Vagina (tissue), 2 donors: ENCODE results near the gene FANCE. TPM values are rescaled to one million over a fixed set of nuclear protein-coding genes. Genes with fewer than 3 reads are reported as not detected.

Source experiments
- DNase-seq, 2 donors: peaks; one replicate each; pipeline ENCODE4 v3.0.0-alpha.2; 2017; ENCODE audit errors: extremely low spot score in 2 of 2
- H3K27ac ChIP-seq: fragments of 200-600 bp; sonication (generic); one replicate; pipeline ENCODE4 v1.5.1; 2019
- H3K27me3 ChIP-seq: fragments of 200-600 bp; sonication (generic); one replicate; pipeline ENCODE4 v1.5.1; 2019
- H3K36me3 ChIP-seq, 2 donors: fragments of 200-600 bp; sonication (generic); one replicate each; pipeline ENCODE4 v1.5.1; 2017 to 2019
- H3K4me1 ChIP-seq: fragments of 200-600 bp; sonication (generic); one replicate; pipeline ENCODE4 v1.5.1; 2019
- H3K4me3 ChIP-seq, 2 donors: fragments of 200-600 bp; sonication (generic); 1 replicate in 1 of 2; 2 replicates in 1 of 2; pipeline ENCODE4 v1.5.1; 2016 to 2019
- H3K9me3 ChIP-seq: fragments of 200-600 bp; sonication (generic); one replicate; pipeline ENCODE4 v1.5.1; 2019
- POLR2A ChIP-seq, 2 donors: fragments of 450-650 bp; IDR thresholded peaks; one replicate each; pipeline ENCODE4 v1.6.1; 2017; ENCODE audit warnings: antibody characterized with exemption in 2 of 2, mild to moderate bottlenecking in 2 of 2, moderate library complexity in 2 of 2
- POLR2AphosphoS5 ChIP-seq, 2 donors: sonication (generic); formaldehyde crosslinking; IDR thresholded peaks; one replicate each; pipeline ENCODE4 v1.9.0; 2017; ENCODE audit warnings: antibody characterized with exemption in 2 of 2, mild to moderate bottlenecking in 2 of 2, low read depth in 1 of 2; ENCODE audit not compliant: insufficient read depth in 1 of 2
- intact Hi-C: fragments of 100-400 bp; cut with DNase I; formaldehyde crosslinking; loops from one replicate; pipeline ENCODE4 v1.15.1; 2023
- total RNA-seq: library from RNA; depleted of rRNA; stranded (reverse); fragments of >200 nt; gene quantifications from one replicate; pipeline ENCODE4 v1.2.3, GENCODE V29; 2016
- TF ChIP-seq, protein P1 (sequence below), 3 experiments: fragments of 450-650 bp in 2 of 3; fragments of 200-600 bp in 1 of 3; sonication (generic) in 1 of 3; IDR thresholded peaks; one replicate each; pipeline ENCODE4 v1.5.1; 2017 to 2019; ENCODE audit warnings: antibody characterized with exemption in 3 of 3, mild to moderate bottlenecking in 2 of 3, moderate library complexity in 2 of 3

Gene FANCE
- total RNA-seq, 1 donor from 2014 or later = 10.1 TPM

DNA sequence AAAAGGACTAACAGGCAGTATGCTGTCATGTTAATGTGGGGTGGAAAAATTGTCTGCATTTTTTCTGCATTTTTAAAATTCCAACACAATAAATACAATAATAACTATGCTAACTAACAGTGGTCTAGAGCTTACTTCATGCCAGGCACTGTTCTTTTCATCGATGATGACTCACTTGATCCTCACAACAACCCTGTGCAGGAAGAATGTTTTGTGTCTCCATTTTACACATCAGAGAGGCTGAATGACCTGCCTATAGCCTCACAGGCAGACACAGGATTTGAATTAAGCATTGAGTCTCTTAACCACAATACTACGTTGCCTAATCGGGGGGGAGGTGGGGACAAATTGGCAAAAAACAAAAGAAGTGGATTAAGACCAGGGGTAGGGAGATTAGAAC lies 26.9 kb upstream of the FANCE start:
- H3K27me3 ChIP-seq = no peaks in the 10 kb centered on the region
- H3K36me3 ChIP-seq = peaks cover 0 to 45% of the 10 kb centered on the region in 2 donors
- TF ChIP-seq, protein P1, sequence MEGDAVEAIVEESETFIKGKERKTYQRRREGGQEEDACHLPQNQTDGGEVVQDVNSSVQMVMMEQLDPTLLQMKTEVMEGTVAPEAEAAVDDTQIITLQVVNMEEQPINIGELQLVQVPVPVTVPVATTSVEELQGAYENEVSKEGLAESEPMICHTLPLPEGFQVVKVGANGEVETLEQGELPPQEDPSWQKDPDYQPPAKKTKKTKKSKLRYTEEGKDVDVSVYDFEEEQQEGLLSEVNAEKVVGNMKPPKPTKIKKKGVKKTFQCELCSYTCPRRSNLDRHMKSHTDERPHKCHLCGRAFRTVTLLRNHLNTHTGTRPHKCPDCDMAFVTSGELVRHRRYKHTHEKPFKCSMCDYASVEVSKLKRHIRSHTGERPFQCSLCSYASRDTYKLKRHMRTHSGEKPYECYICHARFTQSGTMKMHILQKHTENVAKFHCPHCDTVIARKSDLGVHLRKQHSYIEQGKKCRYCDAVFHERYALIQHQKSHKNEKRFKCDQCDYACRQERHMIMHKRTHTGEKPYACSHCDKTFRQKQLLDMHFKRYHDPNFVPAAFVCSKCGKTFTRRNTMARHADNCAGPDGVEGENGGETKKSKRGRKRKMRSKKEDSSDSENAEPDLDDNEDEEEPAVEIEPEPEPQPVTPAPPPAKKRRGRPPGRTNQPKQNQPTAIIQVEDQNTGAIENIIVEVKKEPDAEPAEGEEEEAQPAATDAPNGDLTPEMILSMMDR (IDR thresholded peaks at IDR 0.05) = no peak
- no peak overlapping the region for H3K27ac ChIP-seq
- intact Hi-C loops = no loop called here
- H3K4me1 ChIP-seq = no peaks in the 10 kb centered on the region
- DNase-seq = no peak
- H3K4me3 ChIP-seq = no peak overlapping the region
- no peaks in the 10 kb centered on the region for H3K9me3 ChIP-seq

DNA sequence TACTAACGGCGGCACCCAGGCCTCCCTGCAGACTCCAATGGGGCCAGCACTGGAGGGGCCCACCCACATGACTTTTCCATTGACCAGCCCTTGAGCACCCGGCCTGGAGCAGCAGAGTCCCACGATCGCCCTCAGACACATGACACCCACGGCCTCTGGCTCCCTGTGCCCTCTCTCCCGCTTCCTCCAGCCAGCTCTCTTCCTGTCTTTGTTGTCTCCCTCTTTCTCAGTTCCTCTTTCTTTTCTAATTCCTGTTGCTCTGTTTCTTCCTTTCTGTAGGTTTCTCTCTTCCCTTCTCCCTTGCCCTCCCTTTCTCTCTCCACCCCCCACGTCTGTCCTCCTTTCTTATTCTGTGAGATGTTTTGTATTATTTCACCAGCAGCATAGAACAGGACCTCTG lies 26.1 kb upstream of the FANCE start:
- no peak overlapping the region for H3K27ac ChIP-seq
- H3K36me3 ChIP-seq = peaks cover 0 to 45% of the 10 kb centered on the region in 2 donors
- no peaks in the 10 kb centered on the region for H3K27me3 ChIP-seq
- no peak overlapping the region for H3K4me3 ChIP-seq
- DNase-seq = no peak
- intact Hi-C loops = no loop called here
- TF ChIP-seq, protein P1 (IDR thresholded peaks at IDR 0.05) = no peak
- TF ChIP-seq POLR2A (IDR thresholded peaks at IDR 0.05) = no peak
- TF ChIP-seq POLR2AphosphoS5 (IDR thresholded peaks at IDR 0.05; ENCODE audit: insufficient read depth in 1 of 2, low read depth in 1 of 2) = no peak
- no peaks in the 10 kb centered on the region for H3K4me1 ChIP-seq
- H3K9me3 ChIP-seq = no peaks in the 10 kb centered on the region

DNA sequence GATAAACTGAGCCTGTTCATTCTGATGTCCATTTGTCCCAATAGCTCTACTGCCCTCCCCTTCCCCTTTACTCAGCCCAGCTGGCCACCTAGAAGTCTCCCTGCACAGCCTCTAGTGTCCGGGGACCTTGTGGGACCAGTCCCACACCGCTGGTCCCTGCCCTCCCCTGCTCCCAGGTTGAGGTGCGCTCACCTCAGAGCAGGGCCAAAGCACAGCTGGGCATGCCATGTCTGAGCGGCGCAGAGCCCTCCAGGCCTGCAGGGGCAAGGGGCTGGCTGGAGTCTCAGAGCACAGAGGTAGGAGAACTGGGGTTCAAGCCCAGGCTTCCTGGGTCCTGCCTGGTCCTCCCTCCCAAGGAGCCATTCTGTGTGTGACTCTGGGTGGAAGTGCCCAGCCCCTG lies 24.7 kb upstream of the FANCE start:
- H3K36me3 ChIP-seq = peaks cover 0 to 34% of the 10 kb centered on the region in 2 donors
- no peaks in the 10 kb centered on the region for H3K4me1 ChIP-seq
- H3K4me3 ChIP-seq = no peak overlapping the region
- no peaks in the 10 kb centered on the region for H3K9me3 ChIP-seq
- H3K27me3 ChIP-seq = no peaks in the 10 kb centered on the region
- no peak overlapping the region for H3K27ac ChIP-seq
- DNase-seq = no peak
- TF ChIP-seq, protein P1 (IDR thresholded peaks at IDR 0.05) = no peak
- TF ChIP-seq POLR2AphosphoS5 (IDR thresholded peaks at IDR 0.05; ENCODE audit: insufficient read depth in 1 of 2, low read depth in 1 of 2) = no peak
- no peak for TF ChIP-seq POLR2A (IDR thresholded peaks at IDR 0.05)
- intact Hi-C loops = no loop called here

DNA sequence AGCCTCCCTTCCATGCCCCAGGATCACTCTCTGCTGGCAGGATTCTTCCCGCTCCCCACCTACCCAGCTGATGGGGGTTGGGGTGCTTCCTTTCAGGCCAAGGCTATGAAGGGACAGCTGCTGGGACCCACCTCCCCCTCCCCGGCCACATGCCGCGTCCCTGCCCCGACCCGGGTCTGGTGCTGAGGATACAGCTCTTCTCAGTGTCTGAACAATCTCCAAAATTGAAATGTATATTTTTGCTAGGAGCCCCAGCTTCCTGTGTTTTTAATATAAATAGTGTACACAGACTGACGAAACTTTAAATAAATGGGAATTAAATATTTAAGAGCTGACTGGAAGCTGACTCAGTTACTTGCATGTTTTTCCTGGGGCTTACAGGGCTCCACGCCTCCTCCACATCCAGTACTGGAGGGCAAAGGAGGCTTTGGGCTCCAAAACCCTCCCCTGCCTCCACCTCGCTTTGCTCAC lies 24.3 kb upstream of the FANCE start:
- H3K4me1 ChIP-seq = no peaks in the 10 kb centered on the region
- no peak overlapping the region for H3K27ac ChIP-seq
- H3K9me3 ChIP-seq = no peaks in the 10 kb centered on the region
- intact Hi-C loops = no loop called here
- TF ChIP-seq POLR2A (IDR thresholded peaks at IDR 0.05) (no peak), POLR2AphosphoS5 (IDR thresholded peaks at IDR 0.05; ENCODE audit: insufficient read depth in 1 of 2, low read depth in 1 of 2) (no peak)
- TF ChIP-seq, protein P1 (IDR thresholded peaks at IDR 0.05) = no peak
- no peak overlapping the region for H3K4me3 ChIP-seq
- peaks cover 0 to 34% of the 10 kb centered on the region in 2 donors for H3K36me3 ChIP-seq
- no peaks in the 10 kb centered on the region for H3K27me3 ChIP-seq
- no peak for DNase-seq

DNA sequence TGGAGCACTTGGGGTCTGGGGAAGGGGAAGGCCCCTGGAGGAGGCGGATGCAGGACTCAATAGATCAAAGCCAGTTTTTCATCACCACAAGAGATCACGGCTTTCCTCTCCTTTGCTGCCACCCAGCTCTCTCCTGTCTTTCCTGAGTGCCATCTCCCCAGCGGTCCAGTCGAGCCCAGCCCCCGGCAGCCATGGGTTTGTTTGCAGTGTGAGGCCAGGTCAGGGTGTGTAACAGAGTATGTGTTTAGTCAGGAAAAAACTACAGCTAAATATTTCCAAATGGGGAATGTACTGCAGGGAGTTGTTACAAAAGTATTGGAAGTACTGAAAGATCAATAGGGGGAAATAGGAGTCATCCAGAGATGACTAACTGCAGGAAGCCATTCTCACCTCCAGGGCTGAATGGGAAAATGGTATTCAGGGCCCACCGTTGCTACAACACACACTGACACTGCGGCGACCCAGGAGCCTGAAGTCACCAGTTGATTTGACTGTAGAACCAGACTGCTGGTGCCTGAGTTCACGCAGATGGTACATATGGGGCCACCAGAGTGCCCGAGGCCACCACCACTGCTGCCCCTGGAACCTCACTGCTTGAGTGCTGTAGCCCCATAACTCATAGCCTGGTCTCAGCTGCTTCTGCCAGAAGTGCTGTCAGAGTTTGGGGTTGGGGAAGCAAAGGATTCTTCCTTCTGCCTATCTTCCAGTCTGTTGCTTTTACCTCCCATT lies 23.6 kb upstream of the FANCE start:
- Histone ChIP-seq H3K9me3 (no peaks in the 10 kb centered on the region), H3K27me3 (no peaks in the 10 kb centered on the region), H3K4me1 (no peaks in the 10 kb centered on the region), H3K27ac (no peak overlapping the region), H3K36me3 (peaks cover 0 to 33% of the 10 kb centered on the region in 2 donors), H3K4me3 (no peak overlapping the region)
- intact Hi-C loops = no loop called here
- DNase-seq = no peak
- no peak for TF ChIP-seq POLR2AphosphoS5 (IDR thresholded peaks at IDR 0.05; ENCODE audit: insufficient read depth in 1 of 2, low read depth in 1 of 2)
- TF ChIP-seq, protein P1 (IDR thresholded peaks at IDR 0.05) = no peak
- no peak for TF ChIP-seq POLR2A (IDR thresholded peaks at IDR 0.05)
